GM21723 (cell line): ENCODE data around the gene ZNF154.
"Not testable (repeated sequence)": the region's sequence is repeated elsewhere in the genome, so short reads cannot be mapped to it uniquely, and the experiment has no call there.

Experiments used
- ATAC-seq: cut with Tn5 transposase; IDR thresholded peaks from one replicate; pipeline ENCODE4 v1.9.1; 2021; ENCODE audit warnings: mild to moderate bottlenecking, moderate library complexity; ENCODE audit not compliant: unreplicated experiment

ZNF154 gene

DNA sequence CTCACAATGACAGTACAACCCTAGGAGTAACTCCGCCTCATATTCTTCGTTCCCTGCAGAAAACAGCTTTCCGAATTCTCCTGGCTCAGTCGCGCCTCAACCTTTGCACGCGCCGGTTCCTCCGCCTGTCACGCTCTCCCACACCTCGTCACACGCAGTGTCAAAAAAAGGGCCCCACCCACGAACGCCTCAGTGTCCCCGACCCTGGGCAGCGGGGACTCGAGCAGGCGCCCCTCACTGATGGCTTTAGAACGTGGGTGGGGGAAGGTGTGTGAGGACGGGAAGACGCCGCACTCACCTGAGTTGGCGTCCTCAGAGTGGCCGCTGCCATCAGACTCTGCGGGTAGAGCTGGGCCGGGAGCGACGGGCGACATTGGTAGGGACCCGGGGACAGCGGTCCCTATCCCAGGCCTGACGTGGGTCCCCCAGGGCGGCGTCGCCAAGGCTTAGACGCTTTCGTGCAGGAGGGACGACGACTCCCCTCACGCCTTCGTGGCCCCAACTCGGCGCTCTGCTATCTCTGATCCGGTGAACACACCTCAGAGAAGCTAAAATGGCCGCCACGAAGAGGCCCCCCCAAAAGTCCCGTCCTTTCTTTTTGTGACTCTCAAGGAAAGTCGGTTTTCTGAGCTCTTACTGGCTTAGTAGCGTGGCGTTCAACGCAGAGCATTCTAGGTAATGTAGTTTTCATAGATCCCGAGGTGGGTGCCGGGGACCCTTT, at the start of gene ZNF154:
TSS of gene ZNF154 (minus strand) at position 564 of the 721 bp plus-strand sequence. CDS start at position 331, 233 bp downstream.
- no peak for ATAC-seq

DNA sequence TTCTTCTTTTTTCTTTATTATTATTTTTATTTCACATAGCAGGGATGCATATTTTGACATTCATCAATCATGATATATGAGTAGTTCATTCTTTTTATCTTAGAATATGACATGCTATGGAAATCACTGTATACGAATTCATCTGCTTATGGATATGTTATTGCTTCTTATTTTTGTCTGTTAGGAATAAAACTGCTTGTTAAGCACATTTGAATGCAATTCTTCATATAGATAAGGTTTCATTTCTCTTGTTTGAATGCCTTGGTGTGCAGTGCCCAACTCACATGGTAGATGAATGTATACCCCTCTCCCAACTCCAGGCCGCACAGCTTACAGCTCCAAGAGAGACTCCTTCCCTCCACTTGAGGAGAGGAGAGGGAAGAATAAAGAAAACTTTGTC, 48.9 kb upstream of the ZNF154 start:
- no peak for ATAC-seq

DNA sequence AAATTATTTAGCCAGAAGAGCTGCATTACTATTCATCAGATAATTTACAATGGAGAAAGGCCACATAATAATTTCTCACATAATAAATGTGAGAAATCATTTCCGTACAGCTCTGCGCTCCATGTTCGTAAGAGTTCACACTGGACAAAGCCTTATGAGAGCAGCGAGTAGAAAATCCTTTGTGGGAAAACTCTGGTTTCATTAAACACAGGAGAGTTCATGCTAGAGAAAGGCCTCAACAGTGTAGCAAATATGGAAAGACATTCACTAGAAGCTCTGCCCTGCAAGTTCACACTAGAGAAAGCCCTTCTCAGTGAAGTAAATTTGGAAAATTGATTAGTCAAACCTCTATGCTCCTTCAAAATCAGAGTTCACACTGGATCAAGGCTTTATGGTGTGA, 46.0 kb upstream of the ZNF154 start:
- ATAC-seq = no peak

DNA sequence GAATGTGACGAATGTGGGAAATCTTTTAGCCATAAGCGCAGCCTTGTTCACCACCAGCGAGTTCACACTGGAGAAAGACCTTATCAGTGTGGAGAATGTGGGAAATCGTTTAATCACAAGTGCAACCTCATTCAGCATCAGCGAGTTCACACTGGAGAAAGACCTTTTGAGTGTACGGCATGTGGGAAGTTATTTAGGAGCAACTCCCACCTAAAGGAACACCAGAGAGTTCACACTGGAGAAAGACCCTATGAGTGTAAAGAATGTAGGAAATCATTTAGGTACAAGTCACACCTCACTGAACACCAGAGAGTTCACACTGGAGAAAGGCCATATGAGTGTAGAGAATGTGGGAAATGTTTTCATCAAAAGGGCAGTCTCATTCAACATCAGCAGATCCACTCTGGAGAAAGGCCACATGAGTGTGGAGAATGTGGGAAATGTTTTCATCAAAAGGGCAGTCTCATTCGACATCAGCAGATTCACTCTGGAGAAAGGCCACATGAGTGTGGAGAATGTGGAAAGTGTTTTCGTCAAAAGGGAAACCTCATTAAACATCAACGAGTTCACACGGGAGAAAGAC, 45.2 kb upstream of the ZNF154 start:
- ATAC-seq = no peak

DNA sequence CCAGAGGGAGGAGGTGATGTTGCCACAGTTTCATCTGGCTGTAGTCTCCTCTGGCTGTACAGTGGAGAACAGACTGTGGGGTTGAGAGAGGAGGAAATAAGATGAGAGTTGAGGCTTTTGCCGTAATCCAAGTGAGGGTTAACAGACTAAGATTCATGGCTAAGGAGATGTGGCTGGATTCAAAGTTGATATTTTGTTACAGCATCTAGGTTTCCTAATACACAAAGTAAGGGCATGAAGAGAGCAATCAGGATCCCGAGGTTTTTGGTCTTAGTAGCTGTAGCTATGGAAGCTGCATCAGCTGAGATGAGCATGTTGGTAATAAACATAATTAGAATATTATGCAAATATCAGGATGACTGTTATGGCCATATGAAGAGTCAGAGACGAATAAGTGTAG, 39.0 kb upstream of the ZNF154 start:
- no peak for ATAC-seq

DNA sequence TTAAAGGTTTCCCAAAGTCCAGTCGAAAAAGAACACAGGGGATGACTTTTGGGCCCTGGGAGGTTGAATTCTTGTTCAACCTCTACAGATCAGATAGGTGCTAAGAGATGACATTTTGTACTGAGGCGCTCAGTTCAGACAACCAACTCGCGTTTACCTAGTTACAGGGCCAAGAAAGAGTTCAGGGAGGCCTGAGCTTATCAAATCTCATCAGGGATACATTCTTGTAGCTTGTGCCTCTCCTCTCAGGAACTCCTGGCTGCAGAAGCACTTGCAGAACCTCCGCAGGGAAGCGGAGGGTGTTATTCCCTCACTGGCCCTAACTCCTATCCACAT, 38.4 kb upstream of the ZNF154 start:
- no peak for ATAC-seq

DNA sequence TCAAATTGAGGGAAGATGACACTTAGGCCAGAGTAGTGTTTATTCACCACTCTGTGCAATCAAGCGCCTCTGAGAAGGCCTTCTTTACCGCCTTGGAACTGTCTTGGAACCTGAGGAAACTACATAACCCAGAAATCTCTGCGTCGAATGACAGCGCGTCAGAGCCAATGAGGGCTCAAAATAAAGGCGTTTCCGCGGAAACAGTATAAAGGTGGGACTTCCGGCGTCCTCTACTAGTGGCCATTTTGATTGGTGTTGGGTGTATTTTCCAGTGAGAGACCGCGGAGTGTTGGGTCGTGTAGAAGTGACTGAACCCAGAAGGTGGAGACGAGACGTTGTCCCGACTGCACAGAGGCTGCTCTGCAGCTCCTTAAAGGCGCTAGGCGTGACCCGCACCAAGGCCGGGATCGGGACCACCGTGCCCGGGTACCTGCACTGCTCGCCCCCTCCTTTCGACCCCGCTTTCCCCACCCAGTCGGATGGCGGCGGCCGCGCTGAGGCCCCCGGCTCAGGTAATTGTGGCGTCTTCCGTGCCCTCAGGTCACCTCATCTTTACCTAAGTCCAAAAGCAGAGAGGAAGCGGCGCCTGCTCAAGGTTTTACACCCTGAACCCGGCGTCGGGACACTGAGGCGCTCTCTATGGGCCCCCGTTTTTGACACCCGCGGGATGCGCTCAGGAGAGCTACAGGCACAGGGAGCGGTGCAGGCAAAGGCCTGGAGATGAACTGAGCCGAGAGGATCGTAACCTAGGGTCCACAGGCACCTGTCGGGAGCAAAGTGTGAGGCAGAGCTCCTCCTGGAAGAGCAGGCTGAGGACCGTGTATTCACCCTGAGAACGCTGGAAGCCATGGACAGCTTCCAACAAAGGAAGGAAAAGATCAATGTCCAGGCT, 37.8 kb upstream of the ZNF154 start, which contains the start of gene ZNF776:
TSS of gene ZNF776 (plus strand) at position 236 of the 892 bp plus-strand sequence. CDS start at position 480, 244 bp downstream.
- ATAC-seq = peak; percentile 97

DNA sequence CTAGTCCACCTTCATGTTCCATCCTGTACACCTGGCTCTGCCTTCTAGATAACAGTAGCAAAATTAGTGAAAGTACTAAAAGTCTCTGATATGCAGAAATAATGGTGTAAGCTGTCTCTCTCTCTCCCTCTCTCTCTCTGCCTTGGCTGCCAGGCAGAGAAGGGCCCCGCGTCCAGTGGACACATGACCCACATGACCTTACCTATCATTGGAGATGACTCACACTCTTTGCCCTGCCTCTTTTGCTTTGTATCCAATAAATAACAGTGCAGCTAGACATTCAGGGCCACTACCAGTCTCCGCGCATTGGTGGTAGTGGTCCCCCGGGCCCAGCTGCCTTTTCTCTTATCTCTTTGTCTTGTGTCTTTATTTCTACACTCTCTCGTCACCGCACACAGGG, 29.8 kb upstream of the ZNF154 start:
- not testable (repeated sequence) for ATAC-seq

DNA sequence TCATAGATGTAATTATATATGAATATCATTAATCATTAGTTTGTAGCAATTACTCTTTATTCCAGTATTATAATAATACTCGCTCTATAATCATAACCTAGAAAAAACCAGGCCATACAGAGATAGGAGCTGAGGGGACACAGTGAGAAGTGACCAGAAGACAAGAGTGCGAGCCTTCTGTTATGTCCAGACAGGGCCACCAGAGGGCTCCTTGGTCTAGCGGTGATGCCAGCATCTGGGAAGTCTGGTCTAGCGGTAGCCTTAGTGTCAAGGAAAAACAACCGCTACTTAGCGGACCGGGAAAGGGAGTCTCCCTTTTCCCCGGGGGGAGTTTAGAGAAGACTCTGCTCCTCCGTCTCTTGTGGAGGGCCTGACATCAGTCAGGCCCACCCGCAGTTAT, 29.3 kb upstream of the ZNF154 start:
- ATAC-seq = not testable (repeated sequence)

DNA sequence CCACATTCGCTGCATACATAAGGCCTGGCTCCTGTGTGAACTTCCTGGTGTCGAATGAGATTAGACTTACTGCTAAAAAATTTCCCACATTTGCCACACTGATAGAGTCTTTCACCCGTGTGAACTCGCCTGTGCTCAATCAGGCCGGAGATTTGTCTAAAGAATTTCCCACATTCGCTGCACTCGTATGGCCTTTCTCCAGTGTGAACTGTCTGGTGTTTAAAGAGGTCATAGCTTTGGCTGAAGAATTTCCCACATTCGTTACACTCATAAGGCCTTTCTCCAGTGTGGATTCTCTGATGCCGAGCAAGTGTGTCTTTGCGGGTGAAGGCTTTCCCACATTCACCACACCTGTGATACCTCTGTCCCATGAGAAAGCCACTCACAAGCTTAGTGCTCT, 11.9 kb upstream of the ZNF154 start:
- no peak for ATAC-seq

DNA sequence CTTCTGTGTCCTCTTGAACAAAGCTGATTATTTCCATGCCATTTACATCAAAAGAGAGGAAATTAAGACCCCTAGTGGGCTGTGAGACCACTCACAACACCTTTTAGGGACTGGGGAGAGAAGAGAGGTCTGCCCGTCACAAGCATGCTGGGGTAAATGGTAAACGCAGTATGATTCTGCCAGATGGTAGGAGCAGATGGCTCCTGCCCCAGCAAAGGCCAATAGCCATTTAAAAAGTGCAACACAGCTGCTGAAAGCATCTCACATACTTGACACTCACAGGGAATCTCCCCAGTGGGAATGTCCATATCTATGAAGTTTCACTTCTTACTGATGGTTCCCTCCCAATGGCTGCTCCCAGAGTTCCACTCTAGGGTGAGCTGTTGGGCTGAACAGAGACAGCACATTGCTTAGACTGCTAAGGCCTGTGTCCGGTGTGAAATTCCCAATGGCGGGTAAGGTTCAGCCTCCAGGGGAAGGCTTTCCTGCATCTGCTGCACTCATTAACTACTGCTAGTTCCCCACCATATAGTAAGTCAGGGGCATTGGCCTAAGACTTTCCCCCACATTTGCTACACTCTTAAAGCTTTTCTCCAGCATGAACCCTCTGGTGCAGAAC, 11.0 kb upstream of the ZNF154 start:
- ATAC-seq = no peak

DNA sequence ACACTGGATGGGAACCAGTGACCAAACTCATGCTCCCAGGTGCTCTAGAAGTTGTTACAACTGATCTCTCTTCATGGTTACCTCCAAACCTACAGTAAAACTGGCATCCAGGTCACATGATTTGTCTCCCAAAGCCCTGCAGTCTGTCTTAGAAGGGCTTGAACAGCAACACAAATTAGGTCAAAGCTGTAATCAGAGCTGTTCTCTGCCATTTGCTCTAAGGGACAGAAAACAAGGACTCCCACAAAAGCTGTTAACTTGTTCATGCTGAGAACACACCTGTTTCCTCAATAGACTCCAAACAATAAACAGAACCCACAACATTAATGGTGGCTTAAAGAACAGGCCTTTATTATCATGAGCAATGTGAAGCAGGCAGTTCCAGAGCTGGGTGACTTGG, 10.4 kb upstream of the ZNF154 start:
- ATAC-seq = no peak

DNA sequence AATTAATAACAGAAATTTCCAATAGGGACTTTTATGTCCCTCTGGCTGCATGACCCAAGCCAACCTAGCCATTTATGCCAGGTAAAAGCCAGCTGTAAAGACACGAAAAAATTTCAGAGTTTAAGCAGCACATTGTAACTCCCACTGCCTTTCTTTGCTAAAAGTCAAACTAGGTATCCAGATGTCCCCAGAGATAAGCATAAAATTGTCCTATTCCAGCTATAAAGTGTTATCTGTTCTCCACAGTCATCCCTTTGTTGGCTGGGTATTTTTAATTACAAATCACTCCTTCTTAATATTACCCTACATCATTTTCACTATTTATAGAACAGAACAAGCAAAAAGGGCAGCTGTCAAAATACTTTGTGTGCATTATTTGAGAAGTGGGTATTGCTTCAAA, 3.2 kb upstream of the ZNF154 start:
- no peak for ATAC-seq

DNA sequence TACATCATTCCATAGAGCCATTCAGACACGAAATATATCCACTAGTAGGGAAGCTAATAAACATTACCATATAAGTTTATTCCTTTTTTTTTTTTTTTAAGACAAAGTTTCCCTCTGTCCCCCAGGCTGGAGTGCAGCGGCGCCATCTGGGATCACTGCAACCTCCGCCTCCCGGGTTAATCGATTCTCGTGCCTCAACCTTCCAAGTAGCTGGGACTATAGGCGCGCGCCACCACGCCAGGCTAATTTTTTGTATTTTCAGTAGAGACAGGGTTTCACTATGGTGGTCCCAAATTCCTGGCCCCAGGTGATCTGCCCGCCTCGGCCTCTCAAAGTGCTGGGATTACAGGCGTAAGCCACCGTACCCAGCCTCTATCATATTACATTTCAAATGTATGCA, 612 bp upstream of the ZNF154 start:
- no peak for ATAC-seq

DNA sequence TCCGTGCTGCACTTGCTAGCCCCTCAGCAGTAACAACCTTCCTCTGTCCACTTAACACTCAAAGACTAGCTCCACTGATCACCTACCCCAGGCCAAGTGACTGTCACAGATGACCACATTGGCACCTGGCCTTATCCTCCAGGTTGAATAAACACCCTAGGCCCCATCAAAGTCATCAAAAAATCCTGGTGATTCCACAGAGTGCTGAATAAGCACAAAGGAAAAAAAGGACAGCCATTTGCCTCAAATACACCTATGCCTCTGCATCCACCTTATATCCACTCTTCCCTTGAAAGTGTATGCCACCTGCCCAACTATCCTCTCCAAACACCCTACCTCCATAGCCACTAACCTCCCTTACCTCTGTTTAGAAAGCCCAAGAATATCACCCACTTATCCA, 2.7 kb downstream of the ZNF154 start:
- ATAC-seq = no peak

DNA sequence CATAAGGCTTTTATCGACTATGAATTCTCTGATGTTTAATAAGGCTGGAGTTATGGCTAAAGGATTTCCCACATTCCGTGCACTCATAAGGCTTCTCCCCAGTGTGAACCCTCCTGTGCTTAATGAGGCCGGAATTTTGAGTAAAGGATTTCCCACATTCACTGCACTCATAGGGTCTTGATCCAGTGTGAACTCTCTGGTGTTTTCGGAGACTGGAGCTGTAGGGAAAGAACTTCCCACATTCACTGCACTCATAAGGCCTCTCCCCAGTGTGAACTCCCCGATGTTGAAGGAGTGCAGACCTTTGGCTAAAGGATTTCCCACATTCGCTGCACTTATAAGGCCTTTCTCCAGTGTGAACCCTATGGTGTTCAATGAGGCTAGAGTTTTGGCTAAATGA, 7.4 kb downstream of the ZNF154 start:
- no peak for ATAC-seq

DNA sequence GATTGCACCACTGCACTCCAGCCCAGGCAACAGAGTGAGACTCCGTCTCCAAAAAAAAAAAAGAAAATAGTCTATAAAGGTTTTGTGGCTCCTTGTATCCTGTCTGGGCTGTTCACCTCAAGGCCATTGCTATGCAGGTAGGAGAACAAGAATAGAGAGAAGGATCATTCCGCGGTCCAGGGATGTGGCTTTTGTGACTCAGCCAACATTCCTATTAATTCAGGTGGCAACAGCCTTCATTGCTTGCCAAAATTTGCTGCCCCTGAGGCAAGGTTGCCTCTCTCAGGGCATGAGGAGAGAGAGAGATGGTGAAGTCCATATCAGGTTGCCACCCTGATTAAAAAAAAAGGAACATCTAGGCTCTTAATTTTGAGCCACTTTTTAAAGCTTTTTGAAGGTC, 19.3 kb downstream of the ZNF154 start:
- ATAC-seq = no peak

DNA sequence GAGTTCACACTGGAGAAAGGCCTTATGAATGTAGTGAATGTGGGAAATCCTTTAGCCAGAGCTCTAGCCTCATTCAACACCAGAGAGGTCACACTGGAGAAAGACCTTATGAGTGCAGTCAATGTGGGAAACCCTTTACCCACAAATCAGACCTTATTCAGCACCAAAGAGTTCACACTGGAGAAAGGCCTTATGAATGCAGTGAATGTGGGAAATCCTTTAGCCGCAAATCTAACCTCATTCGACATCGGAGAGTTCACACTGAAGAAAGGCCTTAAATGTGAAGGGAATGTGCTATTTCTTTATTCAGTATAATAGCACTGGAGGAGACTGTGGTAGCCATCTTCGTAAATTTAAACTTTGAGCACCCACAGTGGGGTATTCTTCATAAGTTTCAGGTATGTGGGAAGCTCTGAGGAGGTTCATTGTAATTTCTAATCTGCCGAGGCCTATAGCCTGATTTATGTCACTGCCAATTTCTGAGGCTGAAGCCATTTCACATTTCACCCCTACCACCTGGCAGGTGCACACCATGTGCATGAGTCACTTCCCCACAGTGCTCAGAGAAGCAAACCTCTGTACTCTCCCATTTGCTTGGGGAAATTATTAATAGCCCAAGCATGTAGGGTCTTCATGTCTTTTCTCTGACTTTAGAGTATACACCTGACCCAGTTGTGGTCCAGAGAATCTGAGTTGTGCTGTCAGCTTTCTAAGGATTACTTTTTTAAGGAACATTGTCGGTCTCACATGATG, 20.8 kb downstream of the ZNF154 start:
- ATAC-seq = no peak

DNA sequence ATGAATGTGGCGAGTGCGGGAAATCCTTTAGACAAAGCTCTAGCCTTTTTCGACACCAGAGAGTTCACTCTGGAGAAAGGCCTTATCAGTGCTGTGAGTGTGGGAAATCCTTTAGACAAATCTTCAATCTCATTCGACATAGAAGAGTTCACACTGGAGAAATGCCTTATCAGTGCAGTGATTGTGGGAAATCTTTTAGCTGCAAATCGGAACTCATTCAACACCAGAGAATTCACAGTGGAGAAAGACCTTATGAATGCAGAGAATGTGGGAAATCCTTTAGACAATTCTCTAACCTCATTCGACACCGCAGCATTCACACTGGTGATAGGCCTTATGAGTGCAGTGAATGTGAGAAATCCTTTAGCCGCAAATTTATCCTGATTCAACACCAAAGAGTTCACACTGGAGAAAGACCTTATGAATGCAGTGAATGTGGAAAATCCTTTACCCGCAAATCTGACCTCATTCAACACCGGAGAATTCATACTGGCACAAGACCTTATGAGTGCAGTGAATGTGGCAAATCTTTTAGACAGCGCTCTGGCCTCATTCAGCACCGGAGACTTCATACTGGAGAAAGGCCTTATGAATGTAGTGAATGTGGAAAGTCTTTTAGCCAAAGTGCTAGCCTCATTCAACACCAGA, 21.5 kb downstream of the ZNF154 start:
- no peak for ATAC-seq

DNA sequence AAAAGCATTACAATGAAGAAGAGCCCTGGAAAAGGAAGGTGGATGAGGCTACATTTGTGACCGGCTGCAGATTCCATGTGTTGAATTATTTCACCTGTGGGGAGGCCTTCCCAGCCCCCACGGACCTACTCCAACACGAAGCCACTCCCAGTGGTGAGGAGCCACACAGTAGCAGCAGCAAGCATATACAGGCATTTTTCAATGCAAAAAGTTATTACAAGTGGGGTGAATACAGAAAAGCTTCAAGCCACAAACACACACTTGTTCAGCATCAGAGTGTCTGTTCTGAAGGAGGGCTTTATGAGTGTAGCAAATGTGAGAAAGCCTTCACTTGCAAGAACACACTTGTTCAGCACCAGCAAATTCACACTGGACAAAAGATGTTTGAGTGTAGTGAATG, 22.3 kb downstream of the ZNF154 start:
- ATAC-seq = no peak
